Thymus (tissue), 11 donors: ENCODE data around the gene KLHL30. TPM values are rescaled to one million over a fixed set of nuclear protein-coding genes. Genes with fewer than 3 reads are reported as not detected.

Experiments used
- DNase-seq, 9 donors: peaks; one replicate each; pipeline ENCODE4 v3.0.0-alpha.2; 2013; ENCODE audit warnings: low spot score in 9 of 9, low read depth in 6 of 9, missing footprints in 1 of 9
- H3K27ac ChIP-seq, 2 donors: one replicate each; pipeline ENCODE4 v1.5.1; 2013; ENCODE audit warnings: control low read depth in 1 of 2, low read depth in 1 of 2, low read length in 1 of 2, mild to moderate bottlenecking in 1 of 2, moderate library complexity in 1 of 2
- H3K27me3 ChIP-seq, 2 donors: one replicate each; pipeline ENCODE4 v1.5.1; 2013; ENCODE audit warnings: low read length in 1 of 2; ENCODE audit not compliant: control insufficient read depth in 2 of 2, insufficient read depth in 1 of 2
- H3K36me3 ChIP-seq, 2 donors: one replicate each; pipeline ENCODE4 v1.5.1; 2013; ENCODE audit warnings: low read length in 1 of 2, mild to moderate bottlenecking in 1 of 2, moderate library complexity in 1 of 2; ENCODE audit not compliant: control insufficient read depth in 2 of 2, insufficient read depth in 2 of 2
- H3K4me1 ChIP-seq, 2 donors: one replicate each; pipeline ENCODE4 v1.5.1; 2013; ENCODE audit warnings: low read length in 2 of 2; ENCODE audit not compliant: control insufficient read depth in 2 of 2, insufficient read depth in 2 of 2
- H3K4me3 ChIP-seq, 2 donors: one replicate each; pipeline ENCODE4 v1.5.1; 2013; ENCODE audit warnings: low read length in 2 of 2, control low read depth in 1 of 2, mild to moderate bottlenecking in 1 of 2
- H3K9me3 ChIP-seq, 2 donors: one replicate each; pipeline ENCODE4 v1.5.1; 2013; ENCODE audit warnings: low read length in 1 of 2, mild to moderate bottlenecking in 1 of 2; ENCODE audit not compliant: control insufficient read depth in 2 of 2, insufficient read depth in 1 of 2
- WGBS: extraction: QIAGEN DNeasy Blood & Tissue Kit; methylation state at CpG from one replicate; pipeline ENCODE4 v1.1.7; 2013; 5-methylcytosine and 5-hydroxymethylcytosine counted together
- polyA plus RNA-seq: library from polyadenylated mRNA; stranded (reverse); fragments of 200-250 nt; gene quantifications from one replicate; pipeline ENCODE4 v1.2.3, GENCODE V29; 2013
- total RNA-seq: library from RNA; stranded (reverse); fragments of 120-200 nt; gene quantifications from one replicate; pipeline ENCODE4 v1.2.4, GENCODE V29; 2013
- donor health status: healthy.

Gene KLHL30
- total and polyA plus RNA-seq, 2 donors = 0.05 to 0.41 TPM

- no peak overlapping the region for H3K27ac ChIP-seq
- peaks cover 2 to 21% of the 10 kb centered on the region in 2 donors for H3K27me3 ChIP-seq
- DNase-seq = no peak
- 90% methylated on average over 14 of the region's 14 CpGs for WGBS
- H3K9me3 ChIP-seq = peaks cover 0 to 4% of the 10 kb centered on the region in 2 donors
- no peaks in the 10 kb centered on the region for H3K36me3 ChIP-seq
- no peak overlapping the region for H3K4me3 ChIP-seq
- H3K4me1 ChIP-seq = no peaks in the 10 kb centered on the region
Observed at GRCh38 chr2:238123991-238124470, 14.4 kb upstream of the KLHL30 start.

GRCh38 chr2:238124488-238125126 is 13.9 kb upstream of the KLHL30 start:
- WGBS = 97% methylated on average over 19 of the region's 19 CpGs
- peaks cover 2 to 20% of the 10 kb centered on the region in 2 donors for H3K27me3 ChIP-seq
- H3K27ac ChIP-seq = no peak overlapping the region
- no peaks in the 10 kb centered on the region for H3K4me1 ChIP-seq
- DNase-seq = no peak
- peaks cover 0 to 4% of the 10 kb centered on the region in 2 donors for H3K9me3 ChIP-seq
- H3K36me3 ChIP-seq = no peaks in the 10 kb centered on the region
- H3K4me3 ChIP-seq = no peak overlapping the region

- Histone ChIP-seq H3K9me3 (peaks cover 0 to 4% of the 10 kb centered on the region in 2 donors), H3K4me1 (no peaks in the 10 kb centered on the region), H3K36me3 (no peaks in the 10 kb centered on the region), H3K27ac (no peak overlapping the region), H3K4me3 (no peak overlapping the region), H3K27me3 (peaks cover 0 to 13% of the 10 kb centered on the region in 2 donors)
- DNase-seq = no peak
- WGBS = 96% methylated on average over 20 of the region's 20 CpGs
Observed at GRCh38 chr2:238125127-238125885, 13.2 kb upstream of the KLHL30 start.

- 98% methylated on average over 2 of the region's 2 CpGs for WGBS
- Histone ChIP-seq H3K4me3 (no peak overlapping the region), H3K27ac (no peak overlapping the region), H3K9me3 (peaks cover 0 to 4% of the 10 kb centered on the region in 2 donors), H3K4me1 (no peaks in the 10 kb centered on the region), H3K36me3 (no peaks in the 10 kb centered on the region), H3K27me3 (peaks cover 0 to 4% of the 10 kb centered on the region in 2 donors)
- no peak for DNase-seq
Observed at GRCh38 chr2:238126338-238126737, 12.1 kb upstream of the KLHL30 start.

GRCh38 chr2:238126775-238127164 is 11.7 kb upstream of the KLHL30 start:
- H3K9me3 ChIP-seq = peaks cover 0 to 4% of the 10 kb centered on the region in 2 donors
- H3K36me3 ChIP-seq = no peaks in the 10 kb centered on the region
- H3K27me3 ChIP-seq = peaks cover 0 to 4% of the 10 kb centered on the region in 2 donors
- H3K27ac ChIP-seq = no peak overlapping the region
- H3K4me3 ChIP-seq = no peak overlapping the region
- no peak for DNase-seq
- no peaks in the 10 kb centered on the region for H3K4me1 ChIP-seq
- 95% methylated on average over 2 of the region's 2 CpGs for WGBS

GRCh38 chr2:238127165-238128060 is 11.1 kb upstream of the KLHL30 start:
- 71% methylated on average over 36 of the region's 36 CpGs for WGBS
- H3K27me3 ChIP-seq = peaks cover 0 to 2% of the 10 kb centered on the region in 2 donors
- H3K4me3 ChIP-seq = no peak overlapping the region
- no peaks in the 10 kb centered on the region for H3K4me1 ChIP-seq
- peak in 1 of 9 donors; percentile 23 for DNase-seq
- no peaks in the 10 kb centered on the region for H3K36me3 ChIP-seq
- peaks cover 0 to 4% of the 10 kb centered on the region in 2 donors for H3K9me3 ChIP-seq
- H3K27ac ChIP-seq = no peak overlapping the region

GRCh38 chr2:238128061-238128440 is 10.4 kb upstream of the KLHL30 start:
- no peaks in the 10 kb centered on the region for H3K36me3 ChIP-seq
- peaks cover 0 to 4% of the 10 kb centered on the region in 2 donors for H3K9me3 ChIP-seq
- WGBS = 93% methylated on average over 22 of the region's 22 CpGs
- no peaks in the 10 kb centered on the region for H3K4me1 ChIP-seq
- H3K4me3 ChIP-seq = no peak overlapping the region
- no peak for DNase-seq
- H3K27me3 ChIP-seq = peaks cover 0 to 2% of the 10 kb centered on the region in 2 donors
- no peak overlapping the region for H3K27ac ChIP-seq

GRCh38 chr2:238128534-238129001 is 9.9 kb upstream of the KLHL30 start:
- Histone ChIP-seq H3K4me1 (no peaks in the 10 kb centered on the region), H3K27me3 (peaks cover 0 to 2% of the 10 kb centered on the region in 2 donors), H3K36me3 (no peaks in the 10 kb centered on the region), H3K9me3 (peaks cover 0 to 4% of the 10 kb centered on the region in 2 donors), H3K27ac (no peak overlapping the region), H3K4me3 (no peak overlapping the region)
- 83% methylated on average over 30 of the region's 30 CpGs for WGBS
- no peak for DNase-seq
